HFF-Myc (cell line): ENCODE data around the gene POMT1.

Experiments
- DNase-seq: peaks from one replicate; pipeline ENCODE4 v3.0.0-alpha.2; 2011; ENCODE audit warnings: low read depth; ENCODE audit errors: extremely low read depth
- H3K4me3 ChIP-seq: replicated peaks from 2 replicates; pipeline ENCODE4 v1.5.1; 2011; ENCODE audit warnings: low read depth, mild to moderate bottlenecking, control low read depth, low read length
- CTCF ChIP-seq: IDR thresholded peaks from 2 replicates; pipeline ENCODE4 v1.5.1; 2012; ENCODE audit warnings: mild to moderate bottlenecking, low read depth, low read length, control low read depth; ENCODE audit errors: missing control alignments

The POMT1 gene

GRCh38 chr9:131529597-131530545 lies 27.2 kb downstream of the POMT1 start:
- H3K4me3 ChIP-seq, result peak overlapping the region; percentile 63
- DNase-seq, result no peak
- TF ChIP-seq CTCF, result no peak

GRCh38 chr9:131530546-131530919 lies 27.8 kb downstream of the POMT1 start:
- DNase-seq, result no peak
- peak; percentile 11 for TF ChIP-seq CTCF

GRCh38 chr9:131530920-131531832 lies 28.5 kb downstream of the POMT1 start, which contains the start of gene UCK1:
TSS of gene UCK1 (minus strand) at chr9:131531263. CDS start at chr9:131531174, 89 bp downstream.
- TF ChIP-seq CTCF, result no peak
- peak within 1 kb of the TSS; percentile 63 for H3K4me3 ChIP-seq
- DNase-seq, result peak; percentile 12

More at GRCh38 chr9:131530546-131530919, 27.8 kb downstream of the POMT1 start:
- H3K4me3 ChIP-seq, result peak overlapping the region; percentile 63

GRCh38 chr9:131534721-131535237 lies 32.1 kb downstream of the POMT1 start:
- no peak overlapping the region for H3K4me3 ChIP-seq
- TF ChIP-seq CTCF, result no peak
- DNase-seq, result no peak

- H3K4me3 ChIP-seq, result no peak overlapping the region
- DNase-seq, result no peak
- TF ChIP-seq CTCF, result no peak
Observed at GRCh38 chr9:131537946-131538345, 35.2 kb downstream of the POMT1 start.

GRCh38 chr9:131539223-131539923 lies 36.7 kb downstream of the POMT1 start:
- DNase-seq, result no peak
- no peak overlapping the region for H3K4me3 ChIP-seq
- no peak for TF ChIP-seq CTCF
